Transverse colon (tissue), 4 donors: Measurements from ENCODE around the gene SLC7A8.

ENCODE experiments used
- CTCF ChIP-seq, 5 experiments: fragments of 200-600 bp in 3 of 5; fragments of 450-650 bp in 2 of 5; sonication (generic) in 3 of 5; IDR thresholded peaks; 1 replicate in 2 of 5; 2 replicates in 3 of 5; pipeline ENCODE4 v1.5.1; 2016 to 2017; ENCODE audit warnings: antibody characterized with exemption in 5 of 5, inconsistent platforms in 3 of 5, mild to moderate bottlenecking in 2 of 5, moderate library complexity in 1 of 5
- POLR2A ChIP-seq: fragments of 450-650 bp; IDR thresholded peaks from one replicate; pipeline ENCODE4 v1.6.1; 2016; ENCODE audit warnings: antibody characterized with exemption, mild to moderate bottlenecking, moderate library complexity
- POLR2AphosphoS5 ChIP-seq, 3 donors: sonication (generic); formaldehyde crosslinking; IDR thresholded peaks; one replicate each; pipeline ENCODE4 v1.6.1; 2016; ENCODE audit warnings: antibody characterized with exemption in 3 of 3

- no peak for TF ChIP-seq POLR2AphosphoS5 (IDR thresholded peaks at IDR 0.05)
- no peak for TF ChIP-seq POLR2A
- TF ChIP-seq CTCF (IDR thresholded peaks at IDR 0.05), result no peak
These were observed 32.0 kb upstream of the SLC7A8 start for GRCh38 chr14:23215421-23215820.
